H9 (cell line): Measurements from ENCODE around the gene GALNT9. TPM values are rescaled to one million over a fixed set of nuclear protein-coding genes. Genes with fewer than 3 reads are reported as not detected.

Source experiments
- DNase-seq: peaks from one replicate; pipeline ENCODE4 v3.0.0-alpha.2; 2017
- H2AFZ ChIP-seq: one replicate; pipeline ENCODE4 v1.6.1; 2013; ENCODE audit warnings: mild to moderate bottlenecking, low read length, control low read depth, moderate library complexity
- H2AK5ac ChIP-seq: 2 replicates; pipeline ENCODE4 v1.6.1; 2013; ENCODE audit warnings: low read length, control low read depth, mixed read lengths; ENCODE audit not compliant: insufficient read length
- H2BK120ac ChIP-seq: one replicate; pipeline ENCODE4 v1.6.1; 2013; ENCODE audit warnings: low read depth, mild to moderate bottlenecking, low read length, control low read depth, inconsistent platforms; ENCODE audit not compliant: poor library complexity, severe bottlenecking
- H2BK12ac ChIP-seq: 2 replicates; pipeline ENCODE4 v1.6.1; 2013; ENCODE audit warnings: low read length, control low read depth, mixed read lengths, low read depth; ENCODE audit not compliant: insufficient read length
- H2BK15ac ChIP-seq: 2 replicates; pipeline ENCODE4 v1.6.1; 2013; ENCODE audit warnings: low read depth, low read length, control low read depth
- H2BK20ac ChIP-seq: one replicate; pipeline ENCODE4 v1.6.1; 2013; ENCODE audit warnings: low read depth, mild to moderate bottlenecking, low read length, control low read depth, inconsistent platforms; ENCODE audit not compliant: poor library complexity, severe bottlenecking
- H2BK5ac ChIP-seq: 2 replicates; pipeline ENCODE4 v1.6.1; 2013; ENCODE audit warnings: low read length, control low read depth, mixed read lengths; ENCODE audit not compliant: insufficient read length
- H3K14ac ChIP-seq: 2 replicates; pipeline ENCODE4 v1.6.1; 2013; ENCODE audit warnings: low read length, control low read depth; ENCODE audit not compliant: insufficient read depth
- H3K18ac ChIP-seq: 2 replicates; pipeline ENCODE4 v1.6.1; 2013; ENCODE audit warnings: low read depth, mild to moderate bottlenecking, mixed read lengths, low read length, control low read depth; ENCODE audit not compliant: insufficient read length
- H3K23ac ChIP-seq: 2 replicates; pipeline ENCODE4 v1.6.1; 2013; ENCODE audit warnings: low read length, control low read depth, mixed read lengths, low read depth; ENCODE audit not compliant: insufficient read length
- H3K23me2 ChIP-seq: 2 replicates; pipeline ENCODE4 v1.6.1; 2013; ENCODE audit warnings: low read depth, mild to moderate bottlenecking, mixed read lengths, low read length, control low read depth; ENCODE audit not compliant: insufficient read length, poor library complexity, severe bottlenecking
- H3K27ac ChIP-seq: 2 replicates; pipeline ENCODE4 v1.5.1; 2013; ENCODE audit warnings: low read length, control low read depth, mixed read lengths, low read depth; ENCODE audit not compliant: insufficient read length
- H3K27me3 ChIP-seq: 2 replicates; pipeline ENCODE4 v1.6.1; 2013; ENCODE audit warnings: low read length, control low read depth, inconsistent platforms; ENCODE audit not compliant: insufficient read depth
- H3K4ac ChIP-seq: 2 replicates; pipeline ENCODE4 v1.6.1; 2013; ENCODE audit warnings: low read depth, mild to moderate bottlenecking, control low read depth, inconsistent platforms, low read length, moderate library complexity
- H3K4me1 ChIP-seq: 2 replicates; pipeline ENCODE4 v1.6.1; 2013; ENCODE audit warnings: low read length, control low read depth, inconsistent platforms; ENCODE audit not compliant: insufficient read depth
- H3K4me2 ChIP-seq: 2 replicates; pipeline ENCODE4 v1.6.1; 2013; ENCODE audit warnings: low read length, control low read depth, mixed read lengths; ENCODE audit not compliant: insufficient read length, insufficient read depth
- H3K56ac ChIP-seq: 2 replicates; pipeline ENCODE4 v1.6.1; 2013; ENCODE audit warnings: low read depth, mild to moderate bottlenecking, mixed read lengths, low read length, control low read depth; ENCODE audit not compliant: insufficient read length
- H3K79me1 ChIP-seq: 2 replicates; pipeline ENCODE4 v1.6.1; 2013; ENCODE audit warnings: low read depth, mild to moderate bottlenecking, moderate library complexity, low read length, control low read depth, inconsistent platforms; ENCODE audit not compliant: insufficient read depth, poor library complexity, severe bottlenecking
- H3K79me2 ChIP-seq: 2 replicates; pipeline ENCODE4 v1.6.1; 2013; ENCODE audit warnings: low read length, control low read depth, inconsistent platforms; ENCODE audit not compliant: insufficient read depth
- H3K9ac ChIP-seq: 2 replicates; pipeline ENCODE4 v1.6.1; 2013; ENCODE audit warnings: low read length, control low read depth, mixed read lengths; ENCODE audit not compliant: insufficient read length; ENCODE audit errors: extremely low read depth
- H3K9me3 ChIP-seq: one replicate; pipeline ENCODE4 v1.6.1; 2013; ENCODE audit warnings: low read depth, low read length, inconsistent platforms; ENCODE audit not compliant: control insufficient read depth
- H3T11ph ChIP-seq: one replicate; pipeline ENCODE4 v1.6.1; 2013; ENCODE audit warnings: mild to moderate bottlenecking, low read length, control low read depth, inconsistent platforms
- H4K20me1 ChIP-seq: one replicate; pipeline ENCODE4 v1.6.1; 2013; ENCODE audit not compliant: control insufficient read depth, insufficient read length, insufficient read depth
- H4K5ac ChIP-seq: 2 replicates; pipeline ENCODE4 v1.6.1; 2013; ENCODE audit warnings: low read depth, mild to moderate bottlenecking, mixed read lengths, low read length, control low read depth; ENCODE audit not compliant: insufficient read length
- H4K8ac ChIP-seq: replicated peaks from 2 replicates; pipeline ENCODE4 v1.6.1; 2013; ENCODE audit warnings: low read length, control low read depth, mixed read lengths, low read depth; ENCODE audit not compliant: insufficient read length
- H4K91ac ChIP-seq: 2 replicates; pipeline ENCODE4 v1.6.1; 2013; ENCODE audit warnings: low read depth, mild to moderate bottlenecking, moderate library complexity, mixed read lengths, low read length, control low read depth; ENCODE audit not compliant: insufficient read length
- H3K27ac Mint-ChIP-seq, 3 experiments: 2 replicates in 2 of 3; 3 replicates in 1 of 3; pipeline ENCODE4 v1.8.0; 2020 to 2021; ENCODE audit warnings: mixed read lengths in 3 of 3, mild to moderate bottlenecking in 1 of 3, moderate library complexity in 1 of 3
- H3K27me3 Mint-ChIP-seq: 2 replicates; pipeline ENCODE4 v1.8.0; 2021; ENCODE audit warnings: low read depth, mild to moderate bottlenecking, moderate library complexity, mixed read lengths
- H3K36me3 Mint-ChIP-seq, 3 experiments: 2 replicates in 2 of 3; 3 replicates in 1 of 3; pipeline ENCODE4 v1.8.0; 2020 to 2021; ENCODE audit warnings: low read depth in 3 of 3, mixed read lengths in 3 of 3; ENCODE audit not compliant: insufficient read depth in 1 of 3
- H3K4me1 Mint-ChIP-seq, 2 experiments: 2 replicates each; pipeline ENCODE4 v1.8.0; 2020; ENCODE audit warnings: mixed read lengths in 2 of 2
- H3K4me3 Mint-ChIP-seq, 2 experiments: 2 replicates in 1 of 2; 3 replicates in 1 of 2; pipeline ENCODE4 v1.8.0; 2020 to 2021; ENCODE audit warnings: mild to moderate bottlenecking in 2 of 2, mixed read lengths in 2 of 2, moderate library complexity in 1 of 2
- H3K9me3 Mint-ChIP-seq, 2 experiments: 2 replicates in 1 of 2; 3 replicates in 1 of 2; pipeline ENCODE4 v1.8.0; 2020; ENCODE audit warnings: mild to moderate bottlenecking in 2 of 2, mixed read lengths in 2 of 2, moderate library complexity in 1 of 2
- WGBS: extraction: QIAGEN DNeasy Blood & Tissue Kit; methylation state at CpG from one replicate; pipeline ENCODE4 v1.1.7; 2013; ENCODE audit warnings: missing lambda C conversion rate, low lambda C conversion rate, mixed read lengths; ENCODE audit not compliant: insufficient read length; ENCODE audit errors: extremely low coverage; 5-methylcytosine and 5-hydroxymethylcytosine counted together
- total RNA-seq: library from RNA; stranded (reverse); gene quantifications from 2 replicates; pipeline ENCODE4 v1.2.1, GENCODE V29; 2021
- TF ChIP-seq, protein P1 (sequence below): fragments of 200-600 bp; sonication (generic); conservative IDR thresholded peaks from 3 replicates; pipeline ENCODE4 v1.8.0; 2021; ENCODE audit warnings: antibody characterized with exemption, mild to moderate bottlenecking

The GALNT9 gene
- total RNA-seq, 1 experiment from 2014 or later, result 0.35 TPM

DNA sequence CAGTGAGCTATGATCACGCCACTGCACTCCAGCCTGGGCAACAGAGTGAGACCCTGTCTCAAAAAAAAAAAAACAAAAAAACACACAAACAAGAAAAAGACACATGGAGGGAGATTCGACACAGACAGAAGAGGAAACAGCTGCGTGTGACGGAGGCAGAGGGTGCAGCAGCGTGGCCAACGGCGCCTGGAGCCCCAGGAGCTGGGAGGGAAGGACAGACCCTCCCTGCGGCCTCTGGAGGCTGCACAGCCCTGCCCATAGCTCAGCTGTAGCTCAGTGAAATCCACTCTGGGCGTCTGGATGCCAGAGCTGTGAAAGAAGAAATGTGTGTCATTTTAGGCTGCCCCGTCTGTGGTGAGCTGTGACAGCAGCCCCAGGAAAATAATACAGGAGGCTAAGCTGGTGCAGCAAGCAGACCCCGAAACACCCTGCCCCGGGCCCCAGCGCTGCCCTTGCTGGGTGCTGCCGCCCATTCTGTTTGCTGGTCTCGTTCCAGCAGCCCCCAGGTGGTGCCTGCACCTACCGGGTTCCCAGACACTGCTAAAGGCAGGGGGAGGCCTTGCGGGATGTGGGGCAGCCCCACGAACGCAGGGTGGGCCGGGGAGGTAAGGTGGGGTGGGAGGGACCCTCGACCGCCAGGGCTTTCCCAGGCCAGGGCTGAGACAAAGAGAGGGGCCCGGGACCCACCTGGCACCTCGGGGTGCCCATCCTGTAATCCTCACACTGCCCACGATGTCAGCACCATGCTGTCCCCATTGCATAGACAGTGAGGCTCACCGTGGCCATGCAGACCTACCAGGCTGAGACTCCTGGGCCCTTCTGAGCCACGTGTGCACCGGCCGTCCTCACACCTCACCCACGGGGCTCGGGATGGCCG lies 21.2 kb downstream of the GALNT9 start:
- Histone ChIP-seq H3K27ac (no peak overlapping the region), H3K4me2 (no peak overlapping the region), H3K14ac (no peak overlapping the region), H3K18ac (no peak overlapping the region), H4K8ac (no peak overlapping the region), H3K23me2 (no peaks in the 10 kb centered on the region), H2BK120ac (no peak overlapping the region), H3K79me2 (no peaks in the 10 kb centered on the region), H3K79me1 (no peaks in the 10 kb centered on the region), H3K56ac (no peak overlapping the region), H3K9me3 (peaks cover 6% of the 10 kb centered on the region), H3K4me1 (no peaks in the 10 kb centered on the region), H3K27me3 (no peaks in the 10 kb centered on the region; the same call in 1 of the 2 replicates), H2AK5ac (no peak overlapping the region), H2BK5ac (no peak overlapping the region), H4K91ac (no peak overlapping the region), H3K4ac (no peak overlapping the region), H3K23ac (no peak overlapping the region), H2BK12ac (no peak overlapping the region), H2AFZ (no peak overlapping the region), H3T11ph (no peak overlapping the region), H3K9ac (no peak overlapping the region), H2BK20ac (no peak overlapping the region), H4K5ac (no peak overlapping the region), H4K20me1 (no peaks in the 10 kb centered on the region), H2BK15ac (no peak overlapping the region)
- Mint-ChIP-seq H3K9me3 (peaks cover 14 to 17% of the 10 kb centered on the region in 2 experiments; a peak in 4 of 5 replicates), H3K4me1 (no peaks in the 10 kb centered on the region), H3K27ac (no peak overlapping the region), H3K36me3 (peaks cover 0 to 5% (median 0%) of the 10 kb centered on the region in 3 experiments; a peak in 2 of 7 replicates), H3K4me3 (no peak overlapping the region), H3K27me3 (peaks cover 64% of the 10 kb centered on the region)
- no peak for DNase-seq
- WGBS, result no CpG with 5 or more reads among the region's 32 CpGs
- TF ChIP-seq, protein P1, sequence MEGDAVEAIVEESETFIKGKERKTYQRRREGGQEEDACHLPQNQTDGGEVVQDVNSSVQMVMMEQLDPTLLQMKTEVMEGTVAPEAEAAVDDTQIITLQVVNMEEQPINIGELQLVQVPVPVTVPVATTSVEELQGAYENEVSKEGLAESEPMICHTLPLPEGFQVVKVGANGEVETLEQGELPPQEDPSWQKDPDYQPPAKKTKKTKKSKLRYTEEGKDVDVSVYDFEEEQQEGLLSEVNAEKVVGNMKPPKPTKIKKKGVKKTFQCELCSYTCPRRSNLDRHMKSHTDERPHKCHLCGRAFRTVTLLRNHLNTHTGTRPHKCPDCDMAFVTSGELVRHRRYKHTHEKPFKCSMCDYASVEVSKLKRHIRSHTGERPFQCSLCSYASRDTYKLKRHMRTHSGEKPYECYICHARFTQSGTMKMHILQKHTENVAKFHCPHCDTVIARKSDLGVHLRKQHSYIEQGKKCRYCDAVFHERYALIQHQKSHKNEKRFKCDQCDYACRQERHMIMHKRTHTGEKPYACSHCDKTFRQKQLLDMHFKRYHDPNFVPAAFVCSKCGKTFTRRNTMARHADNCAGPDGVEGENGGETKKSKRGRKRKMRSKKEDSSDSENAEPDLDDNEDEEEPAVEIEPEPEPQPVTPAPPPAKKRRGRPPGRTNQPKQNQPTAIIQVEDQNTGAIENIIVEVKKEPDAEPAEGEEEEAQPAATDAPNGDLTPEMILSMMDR, result no peak
